Activated CD4-positive, CD25-positive, alpha-beta regulatory T cell treated with anti-CD3 and anti-CD28 coated beads, Interleukin-2, amount 50 U/mL, for 16 hours (primary cell): ENCODE results near the gene NEK3.
"Not testable (repeated sequence)": the region's sequence is repeated elsewhere in the genome, so short reads cannot be mapped to it uniquely, and the experiment has no call there.

Experiments used
- DNase-seq: peaks from one replicate; pipeline ENCODE4 v3.0.0-alpha.2; 2020; ENCODE audit warnings: low read depth, low spot score

NEK3 gene

GRCh38 chr13:52118095-52118494 lies 41.3 kb downstream of the NEK3 start:
- no peak for DNase-seq

DNA sequence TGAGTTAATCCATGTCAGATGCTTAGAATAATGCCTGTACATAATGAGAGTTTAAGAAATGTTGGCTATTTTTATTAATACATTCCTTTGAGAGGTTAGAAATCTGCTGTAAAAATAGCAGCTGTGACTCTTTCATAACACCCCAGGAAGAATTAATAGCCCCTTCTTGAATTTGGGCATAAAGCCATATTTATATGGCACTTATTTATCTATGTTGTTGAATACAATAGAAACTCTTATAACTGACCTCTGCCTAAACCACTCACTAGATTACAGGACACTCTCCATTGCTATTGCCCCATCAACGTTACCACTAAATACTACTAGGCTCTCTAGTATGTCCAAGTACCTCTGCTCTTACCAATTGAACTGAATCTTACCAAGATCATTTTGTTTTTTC lies 46.8 kb downstream of the NEK3 start:
- DNase-seq, result no peak

- no peak for DNase-seq
Measured at GRCh38 chr13:52109116-52109670, 50.2 kb downstream of the NEK3 start.

DNA sequence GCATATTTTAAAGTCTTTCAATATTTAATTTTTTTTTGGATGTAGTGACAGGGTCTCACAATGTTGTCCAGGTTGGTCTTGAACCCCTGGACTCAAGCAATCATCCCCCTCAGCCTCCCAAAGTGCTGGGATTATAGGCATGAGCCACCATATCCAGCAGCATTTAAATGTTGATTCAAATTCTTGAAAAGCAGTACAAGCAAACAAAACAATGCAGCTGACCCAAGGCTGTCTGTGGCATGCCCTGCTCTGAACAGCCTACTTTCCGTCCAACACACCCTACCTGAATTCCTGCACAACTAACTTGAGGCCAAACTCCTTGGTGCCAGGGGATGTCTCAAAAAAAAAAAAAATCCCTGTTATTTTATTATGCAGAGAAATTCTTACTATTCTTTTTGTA lies 53.6 kb downstream of the NEK3 start:
- DNase-seq, result no peak

GRCh38 chr13:52104624-52105023 lies 54.8 kb downstream of the NEK3 start:
- no peak for DNase-seq

- no peak for DNase-seq
Measured at GRCh38 chr13:52103386-52103785, 56.0 kb downstream of the NEK3 start.

GRCh38 chr13:52102423-52102822 lies 57.0 kb downstream of the NEK3 start:
- DNase-seq, result not testable (repeated sequence)

DNA sequence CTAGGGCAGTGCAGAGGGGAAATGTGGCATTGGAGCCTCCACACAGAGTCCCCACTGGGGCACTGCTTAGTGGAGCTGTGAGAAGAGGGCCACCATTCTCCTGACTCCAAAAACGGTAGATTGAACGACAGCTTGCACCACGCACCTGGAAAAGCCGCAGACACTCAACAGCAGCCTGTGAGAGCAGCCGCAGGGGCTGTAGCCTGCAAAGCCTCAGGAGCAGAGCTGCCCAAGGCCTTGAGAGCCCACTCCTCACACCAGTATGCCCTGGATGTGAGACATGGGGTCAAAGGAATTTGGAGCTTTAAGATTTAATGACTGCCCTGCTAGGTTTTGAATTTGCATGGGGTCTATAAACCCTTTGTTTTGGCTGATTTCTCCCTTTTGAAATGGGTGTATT lies 62.2 kb downstream of the NEK3 start:
- no peak for DNase-seq

DNA sequence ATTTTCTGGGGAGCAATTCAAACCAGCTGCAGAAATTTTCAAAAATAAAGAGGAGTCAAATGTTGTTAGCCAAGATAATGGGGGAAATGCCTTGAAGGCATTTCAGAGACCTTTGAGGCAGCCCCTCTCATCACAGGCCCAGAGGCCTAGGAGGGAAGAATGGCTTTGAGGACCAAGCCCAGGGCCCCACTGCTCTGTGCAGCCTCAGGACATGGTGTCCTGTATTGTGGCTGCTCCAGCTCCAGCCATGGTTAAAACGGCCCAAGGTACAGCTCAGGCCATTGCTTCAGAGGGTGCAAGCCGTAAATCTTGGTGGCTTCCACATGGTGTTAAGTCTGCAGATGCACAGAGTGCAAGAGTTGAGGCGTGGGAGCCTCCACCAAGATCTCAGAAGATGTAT lies 62.6 kb downstream of the NEK3 start:
- no peak for DNase-seq

DNA sequence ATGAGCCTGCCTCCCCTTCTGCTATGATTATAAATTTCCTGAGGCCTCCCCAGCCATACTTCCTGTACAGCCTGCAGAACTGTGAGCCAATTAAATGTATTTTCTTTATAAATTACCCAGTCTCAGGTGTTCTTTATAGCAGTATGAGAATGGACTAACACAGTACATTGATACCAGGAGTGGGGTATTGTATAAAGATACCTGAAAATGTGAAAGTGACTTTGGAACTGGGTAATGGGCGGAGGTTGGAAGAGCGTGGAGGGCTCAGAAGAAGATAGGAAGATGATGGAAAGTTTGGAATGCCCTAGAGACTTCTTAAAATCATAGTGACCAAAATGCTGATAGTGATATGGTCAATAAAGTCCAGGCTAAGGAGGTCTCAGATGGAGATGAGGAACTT lies 63.3 kb downstream of the NEK3 start:
- no peak for DNase-seq

GRCh38 chr13:52092087-52092486 lies 67.3 kb downstream of the NEK3 start:
- no peak for DNase-seq

DNA sequence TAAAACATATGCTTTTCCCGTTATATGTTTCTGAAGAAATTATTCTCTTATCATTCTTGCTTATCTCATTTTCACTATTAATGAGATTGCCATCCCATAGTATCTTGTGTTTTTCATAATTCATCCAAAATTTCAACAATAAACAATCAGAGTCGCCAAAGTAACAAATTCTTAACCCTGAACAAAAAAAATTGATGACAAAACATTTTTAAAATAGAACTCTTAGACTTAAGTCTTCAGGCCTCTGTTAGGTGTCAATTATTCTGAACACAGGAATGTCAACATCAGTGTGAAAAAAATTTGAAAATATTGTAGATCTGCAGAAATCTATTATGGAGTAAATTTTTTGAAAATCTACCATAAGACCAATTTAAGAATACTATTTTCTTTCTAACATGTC lies 67.9 kb downstream of the NEK3 start:
- DNase-seq, result no peak

DNA sequence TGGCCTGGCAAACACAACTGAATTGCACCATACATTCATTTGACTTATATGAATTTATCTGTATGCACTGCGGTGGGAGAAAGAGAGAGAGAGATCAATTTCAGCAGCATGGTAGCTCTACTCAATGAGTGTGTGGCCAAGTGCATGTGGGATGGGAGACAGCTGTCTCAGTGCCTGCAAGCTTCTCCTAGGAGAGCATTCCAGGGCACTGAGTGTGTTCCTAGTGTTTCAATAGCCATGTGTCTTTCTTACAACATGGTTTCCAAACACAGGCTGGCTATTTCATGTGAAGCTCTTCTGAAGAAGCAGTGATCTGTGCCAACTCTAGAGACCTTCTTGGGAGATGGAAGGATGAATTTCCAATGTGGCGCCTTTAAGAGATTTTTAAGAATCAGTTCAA lies 74.0 kb downstream of the NEK3 start:
- DNase-seq, result no peak

- not testable (repeated sequence) for DNase-seq
Measured at GRCh38 chr13:52084981-52085380, 74.4 kb downstream of the NEK3 start.
